GM12878 (cell line): ENCODE data around the gene SMIM5. TPM values are rescaled to one million over a fixed set of nuclear protein-coding genes. Genes with fewer than 3 reads are reported as not detected.

Experiments used
- ATAC-seq: fragments of 200-7000 bp; cut with Tn5 transposase; 3 replicates; pipeline ENCODE4 v1.9.1; 2020; ENCODE audit warnings: mild to moderate bottlenecking, moderate library complexity
- BruUV-seq: library from RNA; stranded (reverse); fragments of 400-500 nt; replicated peaks from 2 replicates; lab custom pipeline; 2021; lab: Mats Ljungman, UMichigan
- CTCF ChIA-PET: fragments of 300-600 bp; sonication (Branson Sonifier 250); formaldehyde crosslinking; extraction: SDS; loops from one replicate; lab custom pipeline; 2021; ENCODE audit warnings: inconsistent platforms; lab: Yijun Ruan, JAX
- POLR2A ChIA-PET: fragments of 350-600 bp; formaldehyde crosslinking; extraction: SDS; loops from one replicate; lab custom pipeline; 2021; ENCODE audit warnings: inconsistent platforms; lab: Charles Lee
- RAD21 ChIA-PET: fragments of 300-600 bp; sonication (Branson Sonifier 250); formaldehyde crosslinking; loops from one replicate; lab custom pipeline; 2023; ENCODE audit warnings: antibody characterized with exemption; ENCODE audit not compliant: unreplicated experiment; lab: Charles Lee
- SMC1A ChIA-PET: fragments of 300-600 bp; sonication (Branson Sonifier 250); formaldehyde crosslinking; loops from one replicate; lab custom pipeline; 2023; ENCODE audit not compliant: unreplicated experiment, uncharacterized antibody; lab: Charles Lee
- DNase-seq: peaks from one replicate; pipeline ENCODE4 v3.0.0-alpha.2; 2011; ENCODE audit warnings: low read depth, low spot score
- FAIRE-seq: peaks from 3 replicates; lab custom pipeline; 2011; peaks lifted over from hg19 to GRCh38; lab: Jason Lieb, UNC
- H2AFZ ChIP-seq: 2 replicates; pipeline ENCODE4 v1.6.0; 2011; ENCODE audit warnings: low read depth, low read length, control low read depth; ENCODE audit not compliant: control insufficient read depth
- H3K27ac ChIP-seq: 2 replicates; pipeline ENCODE4 v1.5.1; 2011; ENCODE audit warnings: control low read depth; ENCODE audit not compliant: control insufficient read depth, insufficient read depth
- H3K27me3 ChIP-seq, 2 experiments: replicated peaks in 1 of 2; 2 replicates each; pipeline versions ENCODE4 v1.6.0 to v1.6.1; 2011; ENCODE audit warnings: low read length in 1 of 2; ENCODE audit not compliant: control insufficient read depth in 2 of 2, insufficient read depth in 2 of 2
- H3K36me3 ChIP-seq, 2 experiments: 2 replicates each; pipeline ENCODE4 v1.5.1; 2011; ENCODE audit warnings: low read length in 1 of 2; ENCODE audit not compliant: control insufficient read depth in 2 of 2, insufficient read depth in 2 of 2
- H3K4me1 ChIP-seq: 2 replicates; pipeline ENCODE4 v1.6.1; 2011; ENCODE audit warnings: mild to moderate bottlenecking, low read length, moderate library complexity, mixed read lengths; ENCODE audit not compliant: control insufficient read depth, insufficient read depth
- H3K4me2 ChIP-seq: 2 replicates; pipeline ENCODE4 v1.6.0; 2011; ENCODE audit warnings: control low read depth; ENCODE audit not compliant: control insufficient read depth, insufficient read depth
- H3K4me3 ChIP-seq: fragments of 200-600 bp; sonication (generic); 2 replicates; pipeline ENCODE4 v1.5.1; 2016
- H3K79me2 ChIP-seq: 2 replicates; pipeline ENCODE4 v1.6.0; 2011; ENCODE audit warnings: low read length; ENCODE audit not compliant: control insufficient read depth, insufficient read depth
- H3K9ac ChIP-seq: 2 replicates; pipeline ENCODE4 v1.8.0; 2011; ENCODE audit warnings: low read length, control low read depth, mixed read lengths; ENCODE audit not compliant: control insufficient read depth, insufficient read depth
- H3K9me3 ChIP-seq: replicated peaks from 3 replicates; pipeline ENCODE4 v1.5.1; 2011; ENCODE audit warnings: mild to moderate bottlenecking, low read length; ENCODE audit not compliant: control insufficient read depth, insufficient read depth
- H4K20me1 ChIP-seq: 2 replicates; pipeline ENCODE4 v1.6.0; 2011; ENCODE audit not compliant: control insufficient read depth, insufficient read depth
- ASH2L ChIP-seq: fragments of 300-600, 200-600 bp; sonication (generic); IDR thresholded peaks from 2 replicates; pipeline ENCODE4 v1.6.1; 2017; ENCODE audit warnings: low read depth, mild to moderate bottlenecking, borderline replicate concordance
- ETV6 ChIP-seq, 2 experiments: fragments of 450-650 bp in 1 of 2; IDR thresholded peaks in 1 of 2; conservative IDR thresholded peaks in 1 of 2; 2 replicates each; pipeline ENCODE4 v1.6.1; 2014; ENCODE audit warnings: antibody characterized with exemption in 1 of 2, borderline replicate concordance in 1 of 2, low read depth in 1 of 2, mild to moderate bottlenecking in 1 of 2, moderate library complexity in 1 of 2
- HDAC2 ChIP-seq: fragments of 200-600 bp; sonication (generic); IDR thresholded peaks from 2 replicates; pipeline ENCODE4 v1.6.1; 2017
- KLF5 ChIP-seq: fragments of 450-650 bp; IDR thresholded peaks from 2 replicates; pipeline ENCODE4 v1.6.1; 2014; ENCODE audit warnings: mild to moderate bottlenecking; ENCODE audit not compliant: partially characterized antibody
- POLR2A ChIP-seq: IDR thresholded peaks from 2 replicates; pipeline ENCODE4 v1.6.1; 2011; ENCODE audit warnings: low read depth, mild to moderate bottlenecking, low read length
- RFX5 ChIP-seq: IDR thresholded peaks from 2 replicates; pipeline ENCODE4 v1.6.1; 2011; ENCODE audit warnings: low read depth, low read length, improper control_type of control experiment
- TAF1 ChIP-seq: IDR thresholded peaks from 2 replicates; pipeline ENCODE4 v1.6.1; 2011; ENCODE audit warnings: mild to moderate bottlenecking, low read depth, low read length, borderline replicate concordance
- WGBS: methylation state at CpG from one replicate; pipeline ENCODE4 v1.1.6; 2016; ENCODE audit warnings: low lambda C conversion rate; ENCODE audit not compliant: insufficient replicate concordance, insufficient coverage; ENCODE audit errors: missing lambda C conversion rate; 5-methylcytosine and 5-hydroxymethylcytosine counted together
- in situ Hi-C: fragments of 300-500 bp; cut with MboI; formaldehyde crosslinking; loops from 9 replicates; pipeline ENCODE4 v1.14.3; 2018; ENCODE audit warnings: mixed read lengths
- intact Hi-C: fragments of 100-400 bp; cut with micrococcal nuclease; formaldehyde crosslinking; loops from one replicate; pipeline ENCODE4 v1.14.2; 2022; ENCODE audit not compliant: unreplicated experiment
- polyA plus RNA-seq, 11 experiments: library from polyadenylated mRNA; depleted of rRNA in 4 of 11; unstranded in 6 of 11; stranded (reverse) in 5 of 11; fragments of >200 nt; fragmentation: Nextera tagmentation in 4 of 11; fragmentation: Illumina TruSeq in 1 of 11; extraction: Ambion mirVana in 4 of 11; extraction: Trizol in 1 of 11; gene quantifications; 1 replicate in 1 of 11; 2 replicates in 10 of 11; pipeline versions ENCODE4 v1.2.1 to v1.2.3, GENCODE V29; 2011 to 2016; ENCODE audit warnings: inconsistent platforms in 2 of 11, missing spikeins in 2 of 11, low read depth in 1 of 11
- total RNA-seq, 4 experiments: library from RNA; depleted of rRNA in 3 of 4; stranded (reverse); fragments of >200 nt in 3 of 4; fragmentation: Illumina TruSeq in 1 of 4; extraction: Trizol in 1 of 4; gene quantifications; 2 replicates each; pipeline versions ENCODE4 v1.2.1 to v1.2.3, GENCODE V29; 2013 to 2021
- TF ChIP-seq, protein P1 (sequence below), 3 experiments: IDR thresholded peaks in 2 of 3; conservative IDR thresholded peaks in 1 of 3; 2 replicates each; pipeline ENCODE4 v1.5.1; 2011; ENCODE audit warnings: low read depth in 3 of 3, low read length in 3 of 3, mild to moderate bottlenecking in 3 of 3, control low read depth in 2 of 3, moderate library complexity in 2 of 3, inconsistent platforms in 1 of 3, mixed read lengths in 1 of 3; ENCODE audit not compliant: control insufficient read depth in 2 of 3, insufficient read depth in 1 of 3; ENCODE audit errors: extremely low read depth in 1 of 3

Gene SMIM5
- total and polyA plus RNA-seq, 10 of the 15 experiments (the other 5 are each of a cell fraction or from before 2014, with no cell fraction given) = 0.08 to 0.11 TPM; not detected in 8

- TF ChIP-seq, protein P1, sequence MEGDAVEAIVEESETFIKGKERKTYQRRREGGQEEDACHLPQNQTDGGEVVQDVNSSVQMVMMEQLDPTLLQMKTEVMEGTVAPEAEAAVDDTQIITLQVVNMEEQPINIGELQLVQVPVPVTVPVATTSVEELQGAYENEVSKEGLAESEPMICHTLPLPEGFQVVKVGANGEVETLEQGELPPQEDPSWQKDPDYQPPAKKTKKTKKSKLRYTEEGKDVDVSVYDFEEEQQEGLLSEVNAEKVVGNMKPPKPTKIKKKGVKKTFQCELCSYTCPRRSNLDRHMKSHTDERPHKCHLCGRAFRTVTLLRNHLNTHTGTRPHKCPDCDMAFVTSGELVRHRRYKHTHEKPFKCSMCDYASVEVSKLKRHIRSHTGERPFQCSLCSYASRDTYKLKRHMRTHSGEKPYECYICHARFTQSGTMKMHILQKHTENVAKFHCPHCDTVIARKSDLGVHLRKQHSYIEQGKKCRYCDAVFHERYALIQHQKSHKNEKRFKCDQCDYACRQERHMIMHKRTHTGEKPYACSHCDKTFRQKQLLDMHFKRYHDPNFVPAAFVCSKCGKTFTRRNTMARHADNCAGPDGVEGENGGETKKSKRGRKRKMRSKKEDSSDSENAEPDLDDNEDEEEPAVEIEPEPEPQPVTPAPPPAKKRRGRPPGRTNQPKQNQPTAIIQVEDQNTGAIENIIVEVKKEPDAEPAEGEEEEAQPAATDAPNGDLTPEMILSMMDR (IDR thresholded peaks at IDR 0.05 in 2 of 3, conservative IDR thresholded peaks at IDR 0.05 in 1 of 3; ENCODE audit: control insufficient read depth in 2 of 3, extremely low read depth in 1 of 3, insufficient read depth in 1 of 3, low read depth in 3 of 3, low read length in 3 of 3) = peak; percentile 50 to 86 (median 77)
- TF ChIP-seq, all 136 proteins: peak for 1
Measured at GRCh38 chr17:75625813-75626486, 7.3 kb upstream of the SMIM5 start (continued).

DNA sequence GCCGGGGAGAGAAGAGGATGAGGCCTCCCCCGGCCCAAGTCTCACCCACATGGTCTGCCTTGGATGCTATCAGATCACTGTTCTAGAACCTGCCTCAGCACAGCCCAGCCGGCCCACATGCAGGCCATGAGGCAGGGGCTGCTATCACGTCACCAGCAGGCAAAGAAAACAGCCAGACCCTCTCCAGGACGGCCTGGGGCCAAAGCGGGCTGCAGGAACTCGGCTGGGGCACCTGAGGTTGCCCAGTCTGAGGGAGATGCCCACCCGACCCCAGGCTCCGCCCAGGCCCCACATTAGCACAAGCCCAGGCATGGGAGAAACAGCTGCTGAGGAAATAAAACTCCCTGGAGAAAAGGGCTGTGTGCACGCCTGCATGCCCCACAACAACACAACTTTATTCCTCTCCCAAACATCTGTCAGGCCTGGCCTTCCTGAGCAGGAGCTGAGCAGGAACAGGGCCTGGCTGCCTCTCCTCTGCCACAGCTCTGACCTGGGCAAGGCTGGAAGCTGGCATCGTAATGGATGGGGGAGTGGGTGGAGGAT, 6.7 kb upstream of the SMIM5 start:
- ChIA-PET SMC1A (no interaction called here), POLR2A (no interaction called here), RAD21 (no interaction called here), CTCF (interaction anchor here (0.6 to 2.5 kb wide), 6 partner anchors 25 to 122 kb away, joined by 3 to 6 read pairs (median 3); partner anchors contain the start of gene RECQL5)
- Histone ChIP-seq H3K79me2 (no peaks in the 10 kb centered on the region), H4K20me1 (no peaks in the 10 kb centered on the region), H3K9me3 (no peaks in the 10 kb centered on the region), H2AFZ (no peak overlapping the region), H3K27me3 (no peaks in the 10 kb centered on the region), H3K4me1 (no peaks in the 10 kb centered on the region), H3K9ac (no peak overlapping the region), H3K27ac (no peak overlapping the region), H3K4me3 (no peak overlapping the region), H3K4me2 (no peak overlapping the region), H3K36me3 (peaks cover 0 to 2% of the 10 kb centered on the region in 2 experiments; a peak in 1 of 4 replicates)
- WGBS = 65% methylated on average over 11 of the region's 11 CpGs
- intact Hi-C loops (no loop called here), in situ Hi-C loops (no loop called here)
- TF ChIP-seq TAF1 (no peak), KLF5 (no peak), POLR2A (0 out of 2 replicates have a peak, but pooled peaks have one; percentile 10), ASH2L (no peak), HDAC2 (no peak), ETV6 (conservative IDR thresholded peaks at IDR 0.05 in 1 of 2, IDR thresholded peaks at IDR 0.05 in 1 of 2; ENCODE audit: borderline replicate concordance in 1 of 2, low read depth in 1 of 2) (no peak), RFX5 (no peak)
- ATAC-seq = no peak
- FAIRE-seq = no peak
- BruUV-seq = no TSS peak
- no peak for DNase-seq
